ENCODE results near the gene HOXD3.

Gene HOXD3

DNA sequence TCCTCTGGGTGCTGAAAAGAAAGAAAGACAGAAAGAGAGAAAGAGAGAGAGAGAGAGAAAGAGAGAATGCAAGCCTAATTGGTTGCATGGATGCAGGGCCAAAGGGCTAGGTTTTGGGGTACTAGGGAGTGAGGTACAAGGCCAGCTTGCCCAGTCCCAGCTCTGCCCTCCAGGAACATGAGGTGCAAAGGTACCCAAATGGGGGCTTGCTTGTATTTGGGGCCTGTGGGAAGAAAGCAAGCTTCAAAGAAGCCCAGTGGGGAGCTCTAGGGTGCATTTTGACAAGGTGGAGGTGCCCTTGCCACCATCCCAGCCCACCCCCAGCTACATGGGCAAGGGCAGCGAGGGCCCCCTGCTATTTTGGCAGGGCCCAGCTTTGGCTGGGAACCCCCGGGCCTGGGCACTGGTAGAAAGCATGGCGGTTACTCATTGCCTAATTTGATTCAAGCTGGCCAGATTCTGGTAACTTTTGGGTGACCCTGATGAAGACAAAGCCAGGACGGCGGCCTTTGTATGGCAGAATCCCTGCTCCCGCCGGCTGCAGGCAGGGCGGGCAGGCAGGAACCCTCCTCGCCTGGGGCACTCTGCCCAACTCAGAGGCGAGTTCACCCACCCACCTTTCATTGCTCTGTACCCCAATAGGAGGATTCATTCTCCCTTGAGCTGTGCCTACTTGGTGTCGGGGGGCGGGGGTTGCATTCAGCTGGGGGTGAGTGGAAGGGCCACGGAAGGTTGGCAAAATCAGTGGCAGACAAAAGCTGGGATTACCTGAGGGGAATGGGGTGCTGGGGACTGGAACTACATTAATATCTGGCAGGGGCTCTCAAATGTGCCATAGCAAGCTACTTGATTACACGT is 6.3 kb upstream of the HOXD3 start:
- no peak for DNase-seq

DNA sequence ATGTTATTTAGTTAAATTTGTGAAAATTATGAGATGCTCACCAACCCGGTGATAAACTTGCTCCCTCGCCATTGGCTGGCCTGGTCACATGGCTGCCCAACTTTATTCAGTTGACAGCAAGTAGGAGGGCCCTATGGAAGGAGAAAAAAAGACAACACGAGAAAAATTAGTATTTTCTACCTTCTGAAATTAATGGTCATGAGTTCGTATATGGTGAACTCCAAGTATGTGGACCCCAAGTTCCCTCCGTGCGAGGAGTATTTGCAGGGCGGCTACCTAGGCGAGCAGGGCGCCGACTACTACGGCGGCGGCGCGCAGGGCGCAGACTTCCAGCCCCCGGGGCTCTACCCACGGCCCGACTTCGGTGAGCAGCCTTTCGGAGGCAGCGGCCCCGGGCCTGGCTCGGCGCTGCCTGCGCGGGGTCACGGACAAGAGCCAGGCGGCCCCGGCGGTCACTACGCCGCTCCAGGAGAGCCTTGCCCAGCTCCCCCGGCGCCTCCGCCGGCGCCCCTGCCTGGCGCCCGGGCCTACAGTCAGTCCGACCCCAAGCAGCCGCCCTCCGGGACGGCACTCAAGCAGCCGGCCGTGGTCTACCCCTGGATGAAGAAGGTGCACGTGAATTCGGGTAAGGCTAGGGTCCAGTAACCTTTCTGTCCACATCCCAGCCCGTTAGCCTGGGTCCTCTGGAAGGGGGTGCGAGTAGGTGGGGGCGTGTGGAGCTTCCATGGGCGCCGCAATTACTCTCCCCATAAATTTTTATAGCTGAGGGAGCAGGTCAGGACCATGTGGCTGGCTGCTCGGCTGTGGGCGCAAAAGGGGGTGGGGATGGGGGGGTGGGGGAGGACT is 5.4 kb upstream of the HOXD3 start, which contains the start of gene HOXD4:
Gene HOXD4 (plus strand): TSS at position 109 of the 846 bp plus-strand sequence. CDS start 84 bp downstream, at position 193.
- DNase-seq, result no peak

DNA sequence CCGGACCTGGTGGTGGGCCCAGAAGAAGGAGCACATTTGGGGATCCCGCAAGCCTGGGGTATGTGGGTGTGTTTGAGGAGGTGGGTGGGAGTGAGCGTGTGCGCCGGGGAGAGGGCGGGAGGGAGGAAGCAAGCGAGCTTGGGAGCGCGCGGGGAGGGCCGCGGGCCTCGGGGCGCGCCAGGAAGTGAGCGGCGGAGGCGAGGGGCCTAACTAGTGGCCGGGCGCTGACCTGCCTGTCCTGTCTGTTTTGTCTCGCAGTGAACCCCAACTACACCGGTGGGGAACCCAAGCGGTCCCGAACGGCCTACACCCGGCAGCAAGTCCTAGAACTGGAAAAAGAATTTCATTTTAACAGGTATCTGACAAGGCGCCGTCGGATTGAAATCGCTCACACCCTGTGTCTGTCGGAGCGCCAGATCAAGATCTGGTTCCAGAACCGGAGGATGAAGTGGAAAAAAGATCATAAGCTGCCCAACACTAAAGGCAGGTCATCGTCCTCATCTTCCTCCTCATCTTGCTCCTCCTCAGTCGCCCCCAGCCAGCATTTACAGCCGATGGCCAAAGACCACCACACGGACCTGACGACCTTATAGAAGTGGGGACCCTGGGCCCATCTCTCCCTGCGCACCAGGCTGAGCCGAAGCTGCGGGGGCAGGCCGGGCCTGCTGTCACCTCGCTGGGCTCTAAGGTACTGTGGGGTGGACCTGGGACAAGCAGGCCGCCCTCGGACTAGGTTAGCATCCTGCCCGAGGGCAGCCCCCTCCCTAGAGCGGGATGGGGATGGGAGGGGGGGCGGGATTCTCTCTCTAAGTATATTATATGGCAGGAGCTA is 4.5 kb upstream of the HOXD3 start:
- no peak for DNase-seq

DNA sequence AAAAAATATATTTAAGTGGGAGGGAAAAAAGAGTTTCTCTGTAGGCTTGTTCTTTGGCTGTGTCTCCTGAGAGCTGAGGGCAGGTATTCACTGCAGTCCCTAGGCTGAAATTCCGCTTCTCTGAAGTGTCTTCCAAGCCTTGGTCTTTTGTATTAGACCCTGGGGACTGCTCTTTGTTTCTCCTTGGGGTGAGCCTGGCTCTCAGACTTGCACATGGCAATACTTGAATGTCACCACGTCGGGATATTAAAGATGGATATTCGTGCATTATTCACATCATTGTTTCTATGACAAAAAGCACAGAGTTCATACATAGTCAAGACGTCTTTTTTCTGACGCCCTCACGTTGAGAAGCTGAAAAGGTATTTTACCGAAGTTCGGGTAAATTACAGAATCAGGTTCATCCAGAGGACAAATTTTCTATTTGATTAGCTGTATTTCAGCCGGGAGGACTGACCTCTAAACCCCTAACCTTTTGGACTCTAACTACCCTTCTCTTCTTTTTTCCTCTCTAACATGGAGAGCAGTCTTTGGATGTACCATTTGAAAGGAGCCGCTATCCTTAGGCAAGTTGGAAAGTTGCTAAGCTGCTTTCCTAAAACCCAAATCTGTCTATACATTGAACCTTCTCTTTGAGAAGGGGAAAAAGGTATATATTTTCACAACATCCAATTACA is 2.4 kb upstream of the HOXD3 start:
- DNase-seq, result no peak

DNA sequence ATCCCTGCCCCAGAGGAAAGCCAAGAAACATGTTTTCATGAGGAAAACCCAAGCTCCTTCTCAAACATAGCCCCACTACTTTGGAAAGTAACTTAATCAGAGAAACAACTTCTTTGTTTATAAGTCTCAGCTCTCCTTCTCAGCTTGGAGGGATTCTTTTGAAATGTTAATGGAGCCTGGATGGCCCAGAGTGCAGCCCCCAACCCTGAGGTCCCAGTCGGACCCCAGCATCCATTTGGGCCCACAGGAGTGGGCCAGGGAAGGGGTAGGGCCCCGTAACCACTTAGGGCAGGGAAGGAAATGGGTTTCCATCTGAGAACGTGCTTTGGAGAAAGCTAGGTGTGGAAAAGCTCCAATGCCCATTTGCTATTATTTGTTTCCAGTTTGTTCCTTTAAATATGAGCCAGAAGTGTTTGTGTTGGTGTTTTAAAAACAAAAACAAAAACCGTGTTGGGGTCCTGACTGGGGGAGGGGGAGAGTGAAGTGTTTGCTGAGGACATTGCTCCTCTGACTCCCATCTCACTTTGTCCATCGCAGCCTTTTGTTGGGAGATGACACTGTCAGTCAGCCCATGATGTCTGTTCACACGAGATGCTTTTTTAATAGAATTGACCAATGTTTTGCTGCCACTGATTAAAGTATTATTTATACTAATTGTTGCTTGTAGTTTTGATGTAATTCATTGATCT is 1.6 kb upstream of the HOXD3 start:
- DNase-seq, result no peak

DNA sequence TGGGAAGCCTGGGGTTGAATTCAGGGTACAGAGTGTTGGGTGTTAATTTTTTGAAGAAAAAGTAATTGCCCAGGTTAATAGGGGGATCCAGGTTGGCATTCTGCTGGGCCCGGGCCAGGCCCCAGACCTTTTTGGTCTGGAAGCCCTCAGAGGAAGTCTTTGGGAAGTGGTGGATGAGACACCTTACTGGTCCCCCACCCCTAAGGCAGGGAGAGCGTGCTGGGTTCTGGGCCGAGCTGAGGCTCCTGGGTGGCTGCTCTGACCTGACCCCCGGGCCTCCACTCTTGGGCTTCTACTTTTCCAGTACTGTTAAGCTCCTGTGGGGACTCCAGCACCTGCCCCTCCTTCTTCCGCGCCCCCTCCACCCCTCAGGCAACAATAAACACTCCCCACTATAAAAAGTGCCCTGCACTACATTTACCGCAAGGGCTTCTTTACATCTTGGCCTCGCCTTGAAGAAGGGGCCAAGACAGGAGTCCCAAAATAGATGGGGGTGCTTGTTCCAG is 753 bp upstream of the HOXD3 start:
- no peak for DNase-seq

DNA sequence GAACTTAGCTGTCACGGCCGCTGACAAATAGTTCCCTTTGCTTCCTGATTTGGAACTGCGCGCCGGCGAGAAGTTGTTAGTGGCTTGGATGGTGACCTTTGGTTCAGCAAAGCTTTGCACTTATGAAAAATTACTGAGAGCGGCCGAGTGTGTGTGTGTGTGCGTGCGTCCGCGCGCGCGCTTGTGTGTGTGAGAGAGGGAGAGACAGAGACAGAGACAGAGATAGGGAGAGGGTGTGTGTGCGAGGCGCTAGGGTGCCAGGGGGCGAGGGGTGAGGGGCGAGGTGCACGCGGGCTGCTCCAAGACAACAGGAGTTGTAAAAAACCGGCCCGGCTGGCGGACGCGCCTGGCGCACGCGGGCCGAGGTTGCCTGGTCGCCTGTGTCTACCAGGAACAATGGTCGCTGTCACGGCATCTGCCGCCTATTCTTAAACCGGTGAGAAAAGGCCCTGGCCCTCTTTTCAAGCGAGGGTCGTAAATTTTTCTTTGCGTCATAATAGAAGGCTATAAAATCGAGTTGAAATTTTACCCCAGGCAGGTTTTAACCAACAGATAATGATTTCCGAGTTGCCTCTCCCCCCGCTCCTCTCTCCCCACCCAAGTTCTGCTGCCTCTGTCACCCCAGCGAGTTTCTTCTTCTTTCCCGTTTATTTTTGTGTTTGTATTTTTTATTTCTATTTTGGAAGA is 535 bp downstream of the HOXD3 start:
- DNase-seq, result no peak

DNA sequence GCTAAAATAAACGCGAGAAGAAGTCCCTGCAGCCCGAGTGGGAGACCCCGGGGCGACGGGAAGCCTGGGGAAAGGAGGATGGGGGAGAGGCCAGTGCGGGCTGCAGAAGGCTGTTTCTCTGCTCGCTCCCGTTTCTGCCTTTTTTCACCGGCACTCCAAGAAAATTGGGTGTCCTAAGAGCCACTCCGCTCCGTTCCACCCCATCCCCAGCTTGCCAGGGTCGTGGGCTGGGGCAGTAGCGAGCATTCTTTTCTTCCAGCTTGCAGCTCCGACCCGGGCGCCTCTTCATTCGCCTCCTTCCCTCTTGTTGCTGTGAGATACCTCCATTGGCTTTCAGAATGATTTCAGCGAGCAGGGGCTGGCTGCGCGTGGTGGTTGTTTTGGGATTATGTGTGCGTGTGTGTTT is 1.1 kb downstream of the HOXD3 start:
- DNase-seq, result no peak

DNA sequence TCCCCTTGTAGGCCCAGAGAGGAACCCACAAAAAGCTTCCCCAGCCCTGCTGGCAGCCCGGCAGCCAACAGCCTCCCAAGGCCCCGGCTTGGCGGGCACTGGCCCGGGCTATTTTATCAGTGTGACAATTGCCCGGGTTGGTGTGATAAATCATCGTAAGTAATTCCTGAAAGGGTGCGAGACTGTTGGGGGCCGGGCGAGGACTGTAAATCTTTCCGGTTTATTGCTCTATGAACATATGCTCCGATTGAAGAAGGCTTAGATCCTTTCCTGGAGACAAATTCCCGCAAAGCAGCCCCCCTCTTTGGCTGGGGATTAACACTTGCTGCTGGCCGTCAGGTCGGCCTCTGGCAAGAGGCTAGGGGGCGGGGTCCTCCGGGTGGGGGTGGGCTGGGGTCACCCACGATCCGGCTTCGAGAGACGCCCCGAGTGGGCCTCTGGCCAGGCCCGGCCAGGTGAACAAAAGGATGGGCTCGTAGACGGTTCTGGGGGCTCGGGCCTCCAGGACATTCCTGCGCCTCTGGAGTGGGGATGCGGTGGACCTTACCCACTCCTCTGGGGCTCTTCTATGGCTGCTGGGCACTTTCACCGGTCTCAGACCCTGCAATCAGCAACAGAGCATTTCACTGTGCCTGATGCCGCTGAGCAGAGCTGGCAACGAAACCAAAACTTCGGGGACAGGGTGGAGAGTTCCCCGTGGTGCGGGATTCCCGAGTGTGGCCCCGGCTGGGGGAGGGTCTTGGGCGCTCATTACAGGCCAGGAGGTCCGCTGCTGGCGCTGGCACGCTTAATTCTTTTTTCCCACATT is 2.0 kb downstream of the HOXD3 start:
- DNase-seq, result no peak

DNA sequence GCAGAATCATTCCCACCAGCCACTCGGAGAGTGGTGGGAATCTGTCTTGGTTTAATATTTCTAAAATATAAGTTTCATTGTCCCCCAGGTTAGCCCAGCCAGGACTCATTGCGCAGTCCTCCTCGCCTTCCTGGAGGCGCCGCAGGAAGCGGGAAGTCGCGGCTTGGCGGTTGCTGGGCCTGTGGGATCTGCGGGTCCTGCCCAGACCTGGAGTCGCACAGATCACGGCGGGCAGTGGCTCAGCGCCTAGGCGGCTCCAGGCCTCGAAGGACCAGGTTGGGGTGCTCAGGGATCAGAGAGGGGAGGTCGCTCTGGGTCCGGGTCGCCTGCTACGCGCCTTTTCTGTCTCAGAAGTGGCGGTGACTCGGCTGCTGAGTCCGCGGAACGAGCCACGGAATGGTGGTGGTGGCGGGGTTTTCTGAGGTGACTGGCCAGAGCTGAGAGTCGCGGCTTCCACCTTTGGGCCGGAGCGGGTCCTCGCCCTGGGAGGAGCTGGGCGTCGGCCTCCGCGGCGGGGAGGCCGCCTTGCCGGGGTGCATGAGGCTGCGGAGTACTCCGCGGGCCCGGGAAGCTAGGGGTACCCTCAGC is 2.6 kb downstream of the HOXD3 start:
- no peak for DNase-seq

DNA sequence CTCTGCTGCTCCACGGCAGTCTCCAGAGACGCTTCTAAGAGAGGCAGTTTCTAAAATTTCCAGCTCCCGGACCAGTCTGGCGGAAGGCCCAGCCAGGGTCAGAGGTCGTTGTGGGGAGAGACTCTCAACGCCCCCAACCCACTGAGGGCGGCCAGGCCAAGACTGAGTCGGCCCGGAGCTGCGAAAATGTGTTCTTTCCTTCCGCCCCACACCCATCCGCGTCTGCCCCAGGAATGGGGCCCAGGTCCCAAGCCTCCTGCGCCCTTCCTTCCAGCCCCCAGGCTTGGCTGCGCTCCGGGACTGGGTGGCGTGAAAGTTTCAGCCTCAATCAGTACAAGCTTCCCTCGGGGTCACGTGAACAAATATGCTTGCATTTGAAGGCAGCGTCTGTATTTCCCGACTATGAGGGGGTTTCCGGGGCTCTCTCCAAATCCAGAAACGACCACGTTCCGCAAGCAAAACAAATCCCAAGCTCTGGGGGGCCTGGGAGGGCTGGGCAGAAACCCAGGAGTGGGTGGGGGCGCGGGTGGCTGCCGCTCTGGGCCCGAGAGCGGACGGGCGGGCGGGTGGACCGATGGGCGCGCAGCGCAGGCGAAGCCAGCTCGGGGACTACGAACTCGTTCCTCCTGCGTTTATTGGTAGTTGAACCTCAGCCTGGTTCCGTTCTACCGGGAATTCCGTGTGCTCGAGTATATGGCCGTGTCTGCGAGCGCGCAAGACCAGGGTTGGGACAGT is 3.3 kb downstream of the HOXD3 start:
- DNase-seq, result no peak

DNA sequence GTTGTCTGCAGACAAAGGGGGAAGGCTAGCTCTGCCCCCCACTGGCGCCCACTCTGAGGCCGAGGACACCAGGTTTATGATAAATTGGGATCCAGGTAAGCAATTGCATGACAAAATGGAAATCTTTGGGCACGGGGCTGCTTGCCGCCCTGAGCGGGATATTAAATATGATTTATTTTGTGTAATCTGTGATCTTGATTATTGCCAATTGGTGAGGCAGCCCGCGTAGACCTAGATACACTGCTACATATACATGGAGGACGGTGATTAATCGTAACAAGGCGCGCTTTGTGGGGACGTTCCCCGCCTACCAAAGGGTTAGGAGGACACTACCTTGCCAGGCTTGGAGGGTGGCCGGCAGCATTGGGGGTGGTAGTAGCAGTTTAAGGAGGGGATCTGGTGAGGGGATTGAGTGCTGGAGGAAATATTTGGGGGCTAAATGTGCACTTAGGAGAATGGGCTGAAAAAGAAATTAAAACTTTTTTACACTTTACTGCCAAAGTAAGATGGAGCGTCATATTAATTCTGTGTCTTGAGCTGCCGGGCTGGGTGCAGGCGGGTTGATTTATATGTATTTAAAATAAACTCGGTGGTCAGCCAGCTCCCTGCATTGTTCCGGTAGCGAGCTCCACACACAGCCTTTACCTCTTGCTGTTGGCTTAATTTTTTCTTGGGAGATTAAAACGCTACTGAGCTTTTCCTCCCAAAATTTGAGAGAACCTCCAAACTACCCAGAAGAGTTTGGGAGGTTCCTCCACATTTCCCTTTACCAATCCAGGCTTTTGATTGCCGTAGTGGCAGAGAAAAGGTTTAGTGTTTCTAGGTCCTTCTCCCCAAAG is 4.1 kb downstream of the HOXD3 start:
- DNase-seq, result no peak

DNA sequence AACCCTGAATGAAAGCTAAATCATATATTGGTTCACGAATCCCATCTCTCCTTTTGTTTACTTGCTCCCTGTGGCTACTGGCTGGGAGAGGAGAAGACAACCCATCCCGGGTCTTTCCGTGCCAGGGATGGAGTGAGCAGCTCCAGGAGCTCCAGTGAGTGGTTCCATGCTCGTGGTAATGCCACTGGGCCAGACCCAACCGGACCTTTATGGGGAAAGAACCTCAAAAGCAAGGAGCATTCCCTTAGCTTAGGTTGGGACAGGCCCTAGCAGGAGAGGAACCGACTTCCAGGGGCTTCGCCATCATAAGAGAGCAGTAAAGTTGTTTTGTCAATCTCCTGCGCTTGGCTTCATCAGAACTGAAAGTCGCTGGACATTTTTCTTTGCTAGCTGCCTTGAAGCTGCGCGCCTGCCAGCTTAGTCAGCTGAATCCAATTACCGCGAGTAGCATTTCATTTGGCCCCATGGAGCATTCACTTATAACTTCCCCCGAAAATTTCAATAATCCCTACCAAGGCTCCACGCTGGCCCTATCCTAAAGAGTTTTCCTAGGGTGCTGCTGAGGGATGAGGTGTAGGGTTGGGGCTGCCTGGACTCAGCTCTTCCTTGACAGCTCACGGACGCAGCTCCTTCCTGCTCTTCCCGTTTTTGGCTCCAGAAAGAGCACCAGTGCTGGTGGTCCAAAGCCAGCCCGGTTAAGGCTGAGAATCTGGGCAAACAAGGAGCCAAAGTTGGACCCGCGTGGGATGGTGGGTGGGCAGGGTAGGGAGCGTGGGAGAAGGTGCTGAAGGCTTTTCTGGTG is 4.9 kb downstream of the HOXD3 start:
- DNase-seq, result no peak

DNA sequence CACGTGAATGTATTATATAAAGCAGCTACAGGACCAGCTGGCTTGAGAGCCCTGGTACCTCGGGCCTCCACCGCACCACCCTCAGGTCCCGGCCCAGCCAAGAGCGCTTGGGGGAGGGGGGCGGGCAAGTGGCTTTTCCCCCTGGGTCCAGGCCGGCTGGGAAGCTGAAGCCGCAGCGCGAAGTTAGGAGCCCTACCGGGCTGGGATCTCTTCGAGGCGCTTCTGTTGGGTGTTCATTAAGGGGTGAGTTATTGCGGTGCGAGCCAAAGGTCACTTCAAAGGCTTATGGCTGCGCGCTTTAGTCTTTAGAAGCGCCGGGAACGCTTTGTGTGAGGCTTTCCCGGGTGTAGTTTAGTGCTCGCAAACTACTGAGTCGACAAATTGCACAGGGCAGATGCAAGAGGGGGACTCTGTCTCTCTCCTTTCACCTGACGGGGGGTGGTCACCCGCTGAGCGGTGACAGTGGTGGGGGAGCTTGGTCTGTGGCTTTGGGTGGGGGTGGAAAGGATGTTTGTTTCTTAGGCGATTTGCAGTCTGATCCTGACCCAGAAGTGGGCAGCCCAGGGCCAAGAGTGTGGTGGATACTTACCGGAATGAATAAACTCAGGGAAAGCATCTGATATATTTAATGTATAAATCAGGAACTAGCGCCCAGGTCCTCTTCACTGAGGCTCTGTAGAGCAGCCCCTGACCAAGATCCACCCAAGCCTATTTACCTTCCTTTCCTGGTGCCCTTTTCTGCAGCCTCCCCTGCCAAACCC is 6.0 kb downstream of the HOXD3 start:
- no peak for DNase-seq

DNA sequence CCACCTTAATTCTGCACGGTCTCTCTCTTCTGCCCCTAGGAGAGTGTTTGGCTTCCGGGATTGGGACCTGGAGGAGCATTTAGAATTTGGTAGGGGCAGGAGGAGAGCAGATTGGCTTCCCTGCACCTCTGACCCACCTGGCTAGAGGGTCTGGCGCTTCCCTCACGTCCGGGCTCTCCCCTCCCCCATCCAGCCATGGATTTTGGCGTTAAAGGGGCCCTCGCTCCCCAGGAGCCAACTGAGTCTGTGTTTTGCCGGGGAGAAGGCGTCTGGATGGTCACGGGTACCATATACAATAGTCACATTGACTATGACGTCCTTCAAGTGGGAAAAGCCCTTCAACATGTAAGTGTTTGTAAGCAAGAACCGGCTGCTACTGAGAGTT is 6.6 kb downstream of the HOXD3 start:
- no peak for DNase-seq

DNA sequence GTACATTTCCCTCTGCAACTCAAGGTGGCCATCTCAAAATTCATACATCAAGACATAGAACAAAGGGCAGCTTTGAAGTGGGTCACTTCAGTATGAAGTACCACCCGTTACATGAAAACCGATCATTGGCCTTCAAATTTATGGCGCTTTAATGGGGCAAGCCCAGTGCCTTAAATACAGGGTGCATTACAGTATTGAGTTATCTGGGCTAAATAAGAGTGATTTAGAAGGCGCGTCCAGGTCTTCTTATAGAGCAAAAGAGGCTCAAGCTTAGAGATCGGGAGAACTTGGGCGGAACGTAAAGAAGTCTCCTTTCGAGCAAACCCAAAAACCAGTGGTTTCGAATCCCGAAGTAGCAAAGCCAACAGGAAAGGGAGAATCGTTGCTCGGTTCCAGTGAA is 7.1 kb downstream of the HOXD3 start:
- no peak for DNase-seq

Data from hippocampal formation (tissue), 2 donors.